DMS153 treated with DMSO at 0.1 percent for 48 hours (cell line): ENCODE results near the gene PDCL3.

Experiments
- DNase-seq: peaks from one replicate; lab custom pipeline; 2025; ENCODE audit not compliant: unreplicated experiment; lab: John Stamatoyannopoulos, UW

The PDCL3 gene

GRCh38 chr2:100560216-100560830 lies 2.5 kb upstream of the PDCL3 start:
- no peak for DNase-seq

- no peak for DNase-seq
Measured at GRCh38 chr2:100561191-100561590, 1.6 kb upstream of the PDCL3 start.

- DNase-seq = no peak
Measured at GRCh38 chr2:100563407-100564247, 834 bp downstream of the PDCL3 start.

- no peak for DNase-seq
Measured at GRCh38 chr2:100568989-100569388, 6.2 kb downstream of the PDCL3 start.

- no peak for DNase-seq
Measured at GRCh38 chr2:100571668-100572067, 8.9 kb downstream of the PDCL3 start.

- no peak for DNase-seq
Measured at GRCh38 chr2:100577777-100578176, 15.0 kb downstream of the PDCL3 start.

GRCh38 chr2:100580367-100581276 lies 17.8 kb downstream of the PDCL3 start:
- DNase-seq = no peak

- no peak for DNase-seq
Measured at GRCh38 chr2:100581277-100581612, 18.5 kb downstream of the PDCL3 start.

GRCh38 chr2:100584816-100585215 lies 22.0 kb downstream of the PDCL3 start:
- DNase-seq = no peak

GRCh38 chr2:100588071-100588786 lies 25.4 kb downstream of the PDCL3 start:
- no peak for DNase-seq

GRCh38 chr2:100589527-100589926 lies 26.7 kb downstream of the PDCL3 start:
- DNase-seq = no peak

- no peak for DNase-seq
Measured at GRCh38 chr2:100592226-100592625, 29.4 kb downstream of the PDCL3 start.

- DNase-seq = no peak
Measured at GRCh38 chr2:100596465-100596864, 33.7 kb downstream of the PDCL3 start.

- DNase-seq = no peak
Measured at GRCh38 chr2:100599566-100599965, 36.8 kb downstream of the PDCL3 start.

- no peak for DNase-seq
Measured at GRCh38 chr2:100601661-100602060, 38.9 kb downstream of the PDCL3 start.

GRCh38 chr2:100603414-100603813 lies 40.6 kb downstream of the PDCL3 start:
- no peak for DNase-seq

GRCh38 chr2:100603948-100604633 lies 41.3 kb downstream of the PDCL3 start:
- no peak for DNase-seq

GRCh38 chr2:100606332-100606725 lies 43.5 kb downstream of the PDCL3 start:
- no peak for DNase-seq

- DNase-seq = peak; percentile 25
Measured at GRCh38 chr2:100606726-100607343, 44.0 kb downstream of the PDCL3 start.

- peak; percentile 26 for DNase-seq
Measured at GRCh38 chr2:100610381-100610831, 47.6 kb downstream of the PDCL3 start.
